ENCODE data around the gene CDK5RAP3. TPM values are rescaled to one million over a fixed set of nuclear protein-coding genes. Genes with fewer than 3 reads are reported as not detected.
"Not testable (repeated sequence)": the region's sequence is repeated elsewhere in the genome, so short reads cannot be mapped to it uniquely, and the experiment has no call there.

CDK5RAP3 gene
- polyA plus RNA-seq, 2 donors, result 103 to 217 TPM

DNA sequence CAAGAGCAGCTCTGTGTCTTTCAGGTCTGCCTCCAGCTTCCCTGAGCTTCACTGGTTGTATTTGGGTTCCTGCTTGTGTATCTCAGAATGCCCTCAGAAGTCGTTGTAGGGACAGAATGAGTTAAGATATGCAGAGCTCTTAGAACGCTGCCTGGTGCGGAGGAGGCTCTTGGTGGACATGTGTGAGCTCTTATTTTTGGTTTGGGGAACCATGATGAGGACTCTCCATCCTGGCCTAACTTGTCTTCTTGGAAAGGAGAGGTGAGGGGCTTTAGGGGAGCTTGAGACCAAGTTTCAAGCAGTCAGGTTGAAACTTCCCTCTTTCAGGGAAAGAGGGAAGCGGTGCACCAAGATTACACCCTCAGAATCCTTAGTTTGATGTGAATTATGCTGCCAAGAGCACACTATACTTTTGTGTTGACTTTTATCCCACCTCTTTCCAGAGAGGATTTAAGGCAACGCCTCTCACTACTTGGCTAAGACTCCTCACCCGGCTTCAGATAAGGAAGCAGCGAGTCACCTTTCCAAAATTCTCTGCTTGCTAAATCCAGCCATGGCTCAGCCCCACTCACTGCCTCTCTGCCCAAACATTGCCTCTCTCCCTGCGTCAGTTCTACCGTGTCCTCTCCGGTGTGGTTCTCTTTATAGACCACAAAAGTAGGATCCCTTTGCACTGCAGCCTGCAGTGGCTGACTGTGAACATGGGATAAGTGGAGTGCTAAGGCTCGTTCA lies 12.7 kb downstream of the CDK5RAP3 start:
- peaks cover 12 to 35% of the 10 kb centered on the region in 2 donors for H3K36me3 ChIP-seq (ENCODE audit: control insufficient read depth in 2 of 2, insufficient read depth in 2 of 2, low read length in 1 of 2)
- 66 to 75% methylated on average over 11 of the region's 11 CpGs for WGBS, 2 donors
- no peaks in the 10 kb centered on the region for H3K27me3 ChIP-seq (ENCODE audit: control insufficient read depth in 1 of 2, insufficient read depth in 2 of 2, low read length in 2 of 2)
- no peak overlapping the region for H3K4me3 ChIP-seq (ENCODE audit: low read depth in 1 of 2, low read length in 2 of 2)
- peaks cover 3% of the 10 kb centered on the region in 2 donors for H3K4me1 ChIP-seq (ENCODE audit: control insufficient read depth in 2 of 2, insufficient read depth in 2 of 2, low read length in 1 of 2)
- H3K9me3 ChIP-seq (ENCODE audit: control insufficient read depth in 2 of 2, insufficient read depth in 1 of 2, low read depth in 1 of 2, low read length in 1 of 2), result no peaks in the 10 kb centered on the region
- no peak overlapping the region for H3K27ac ChIP-seq (ENCODE audit: low read depth in 2 of 2, low read length in 1 of 2)

DNA sequence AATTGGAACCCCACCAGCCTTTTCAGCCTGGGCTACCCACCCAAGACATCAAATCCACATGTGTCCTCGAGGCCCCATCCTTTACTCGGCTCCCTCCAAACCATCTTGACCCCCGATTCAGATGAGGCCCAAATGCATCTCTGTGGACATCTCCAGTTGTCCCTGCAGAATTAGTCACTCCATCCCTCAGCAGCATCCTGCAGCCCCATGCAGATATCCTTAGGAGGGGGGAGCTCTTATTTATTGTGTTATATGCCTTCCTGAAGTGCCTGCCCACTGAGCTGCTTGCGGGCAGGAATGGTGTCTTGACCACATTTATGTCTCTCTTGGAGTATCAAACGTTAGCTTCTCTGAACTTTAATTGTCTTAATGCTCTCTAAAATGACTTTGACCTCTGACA lies 15.6 kb downstream of the CDK5RAP3 start:
- Histone ChIP-seq H3K4me1 (ENCODE audit: control insufficient read depth in 2 of 2, insufficient read depth in 2 of 2, low read length in 1 of 2) (peaks cover 3% of the 10 kb centered on the region in 2 donors), H3K27ac (ENCODE audit: low read depth in 2 of 2, low read length in 1 of 2) (no peak overlapping the region), H3K27me3 (ENCODE audit: control insufficient read depth in 1 of 2, insufficient read depth in 2 of 2, low read length in 2 of 2) (no peaks in the 10 kb centered on the region), H3K36me3 (ENCODE audit: control insufficient read depth in 2 of 2, insufficient read depth in 2 of 2, low read length in 1 of 2) (peaks cover 0 to 15% of the 10 kb centered on the region in 2 donors), H3K4me3 (ENCODE audit: low read depth in 1 of 2, low read length in 2 of 2) (no peak overlapping the region), H3K9me3 (ENCODE audit: control insufficient read depth in 2 of 2, insufficient read depth in 1 of 2, low read depth in 1 of 2, low read length in 1 of 2) (no peaks in the 10 kb centered on the region)
- WGBS, 2 donors, result 79 to 80% methylated on average over 5 of the region's 5 CpGs

GRCh38 chr17:47987240-47987835 lies 16.4 kb downstream of the CDK5RAP3 start:
- Histone ChIP-seq H3K4me1 (ENCODE audit: control insufficient read depth in 2 of 2, insufficient read depth in 2 of 2, low read length in 1 of 2) (peaks cover 3% of the 10 kb centered on the region in 2 donors), H3K9me3 (ENCODE audit: control insufficient read depth in 2 of 2, insufficient read depth in 1 of 2, low read depth in 1 of 2, low read length in 1 of 2) (no peaks in the 10 kb centered on the region), H3K27ac (ENCODE audit: low read depth in 2 of 2, low read length in 1 of 2) (peak overlapping the region in 1 of 2 donors; percentile 6), H3K27me3 (ENCODE audit: control insufficient read depth in 1 of 2, insufficient read depth in 2 of 2, low read length in 2 of 2) (no peaks in the 10 kb centered on the region), H3K36me3 (ENCODE audit: control insufficient read depth in 2 of 2, insufficient read depth in 2 of 2, low read length in 1 of 2) (peaks cover 0 to 7% of the 10 kb centered on the region in 2 donors), H3K4me3 (ENCODE audit: low read depth in 1 of 2, low read length in 2 of 2) (no peak overlapping the region)
- WGBS, 2 donors, result 23 to 31% methylated on average over 17 of the region's 17 CpGs

GRCh38 chr17:47988445-47988844 lies 17.5 kb downstream of the CDK5RAP3 start:
- H3K4me1 ChIP-seq (ENCODE audit: control insufficient read depth in 2 of 2, insufficient read depth in 2 of 2, low read length in 1 of 2), result not testable (repeated sequence)

GRCh38 chr17:47989159-47989558 lies 18.2 kb downstream of the CDK5RAP3 start:
- peaks cover 3% of the 10 kb centered on the region in 2 donors for H3K4me1 ChIP-seq (ENCODE audit: control insufficient read depth in 2 of 2, insufficient read depth in 2 of 2, low read length in 1 of 2)
- H3K27ac ChIP-seq (ENCODE audit: low read depth in 2 of 2, low read length in 1 of 2), result no peak overlapping the region
- H3K9me3 ChIP-seq (ENCODE audit: control insufficient read depth in 2 of 2, insufficient read depth in 1 of 2, low read depth in 1 of 2, low read length in 1 of 2), result no peaks in the 10 kb centered on the region
- H3K4me3 ChIP-seq (ENCODE audit: low read depth in 1 of 2, low read length in 2 of 2), result no peak overlapping the region
- no peaks in the 10 kb centered on the region for H3K27me3 ChIP-seq (ENCODE audit: control insufficient read depth in 1 of 2, insufficient read depth in 2 of 2, low read length in 2 of 2)
- H3K36me3 ChIP-seq (ENCODE audit: control insufficient read depth in 2 of 2, insufficient read depth in 2 of 2, low read length in 1 of 2), result no peaks in the 10 kb centered on the region
- 82 to 87% methylated on average over 10 of the region's 10 CpGs for WGBS, 2 donors

More at GRCh38 chr17:47988445-47988844, 17.5 kb downstream of the CDK5RAP3 start:
- not testable (repeated sequence) for H3K4me3 ChIP-seq (ENCODE audit: low read depth in 1 of 2, low read length in 2 of 2); H3K27ac ChIP-seq (ENCODE audit: low read depth in 2 of 2, low read length in 1 of 2); H3K36me3 ChIP-seq (ENCODE audit: control insufficient read depth in 2 of 2, insufficient read depth in 2 of 2, low read length in 1 of 2); H3K27me3 ChIP-seq (ENCODE audit: control insufficient read depth in 1 of 2, insufficient read depth in 2 of 2, low read length in 2 of 2); H3K9me3 ChIP-seq (ENCODE audit: control insufficient read depth in 2 of 2, insufficient read depth in 1 of 2, low read depth in 1 of 2, low read length in 1 of 2)
- 100% methylated on average over 1 of the region's 1 CpG for WGBS, 2 donors

DNA sequence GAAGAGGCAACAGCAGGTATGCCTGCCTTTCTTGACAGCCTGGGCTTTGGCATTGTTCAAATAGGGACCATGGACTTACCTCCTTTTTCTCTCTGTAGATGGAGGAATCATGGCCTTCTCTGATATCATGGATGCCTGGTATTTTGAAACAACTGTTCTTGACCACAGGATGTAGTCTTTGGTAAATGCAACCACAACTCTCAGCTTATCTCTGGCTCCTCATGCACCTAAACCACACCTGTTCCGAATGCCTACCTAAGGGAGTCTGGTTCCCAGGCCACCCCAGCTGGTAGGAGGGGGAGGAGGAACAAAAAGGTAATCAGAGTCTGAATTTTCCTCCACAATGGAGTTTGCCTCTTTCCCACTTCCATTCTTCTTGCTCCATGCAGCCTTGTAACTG lies 18.8 kb downstream of the CDK5RAP3 start:
- H3K4me3 ChIP-seq (ENCODE audit: low read depth in 1 of 2, low read length in 2 of 2), result no peak overlapping the region
- no peak overlapping the region for H3K27ac ChIP-seq (ENCODE audit: low read depth in 2 of 2, low read length in 1 of 2)
- peaks cover 3% of the 10 kb centered on the region in 2 donors for H3K4me1 ChIP-seq (ENCODE audit: control insufficient read depth in 2 of 2, insufficient read depth in 2 of 2, low read length in 1 of 2)
- no peaks in the 10 kb centered on the region for H3K36me3 ChIP-seq (ENCODE audit: control insufficient read depth in 2 of 2, insufficient read depth in 2 of 2, low read length in 1 of 2)
- 79 to 91% methylated on average over 1 of the region's 1 CpG for WGBS, 2 donors
- H3K27me3 ChIP-seq (ENCODE audit: control insufficient read depth in 1 of 2, insufficient read depth in 2 of 2, low read length in 2 of 2), result no peaks in the 10 kb centered on the region
- no peaks in the 10 kb centered on the region for H3K9me3 ChIP-seq (ENCODE audit: control insufficient read depth in 2 of 2, insufficient read depth in 1 of 2, low read depth in 1 of 2, low read length in 1 of 2)

GRCh38 chr17:47990962-47991731 lies 20.2 kb downstream of the CDK5RAP3 start:
- no peak overlapping the region for H3K4me3 ChIP-seq (ENCODE audit: low read depth in 1 of 2, low read length in 2 of 2)
- H3K4me1 ChIP-seq (ENCODE audit: control insufficient read depth in 2 of 2, insufficient read depth in 2 of 2, low read length in 1 of 2), result peaks cover 3% of the 10 kb centered on the region in 2 donors
- no peak overlapping the region for H3K27ac ChIP-seq (ENCODE audit: low read depth in 2 of 2, low read length in 1 of 2)
- no peaks in the 10 kb centered on the region for H3K36me3 ChIP-seq (ENCODE audit: control insufficient read depth in 2 of 2, insufficient read depth in 2 of 2, low read length in 1 of 2)
- 67 to 70% methylated on average over 14 of the region's 14 CpGs for WGBS, 2 donors
- no peaks in the 10 kb centered on the region for H3K27me3 ChIP-seq (ENCODE audit: control insufficient read depth in 1 of 2, insufficient read depth in 2 of 2, low read length in 2 of 2)
- H3K9me3 ChIP-seq (ENCODE audit: control insufficient read depth in 2 of 2, insufficient read depth in 1 of 2, low read depth in 1 of 2, low read length in 1 of 2), result no peaks in the 10 kb centered on the region

DNA sequence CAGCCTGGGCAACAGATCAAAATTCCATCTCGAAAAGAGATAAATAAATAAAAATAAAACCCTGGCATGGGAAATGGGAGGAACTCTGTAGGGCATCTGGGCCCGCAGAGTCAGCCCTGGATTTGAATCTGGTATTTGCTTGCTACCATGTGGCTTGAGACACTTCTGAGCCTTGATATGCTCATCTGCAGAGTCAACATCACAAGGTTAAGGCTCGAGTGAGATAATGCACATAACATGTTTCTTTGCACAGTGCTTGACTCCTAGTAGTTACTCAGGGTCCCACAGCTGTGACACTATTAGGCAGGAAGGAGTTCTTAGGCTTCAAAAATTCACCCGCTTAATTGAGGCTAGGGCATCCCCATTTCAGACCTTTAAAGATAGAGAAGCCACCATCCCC lies 21.3 kb downstream of the CDK5RAP3 start:
- Histone ChIP-seq H3K4me3 (ENCODE audit: low read depth in 1 of 2, low read length in 2 of 2) (no peak overlapping the region), H3K9me3 (ENCODE audit: control insufficient read depth in 2 of 2, insufficient read depth in 1 of 2, low read depth in 1 of 2, low read length in 1 of 2) (no peaks in the 10 kb centered on the region), H3K27ac (ENCODE audit: low read depth in 2 of 2, low read length in 1 of 2) (no peak overlapping the region), H3K27me3 (ENCODE audit: control insufficient read depth in 1 of 2, insufficient read depth in 2 of 2, low read length in 2 of 2) (no peaks in the 10 kb centered on the region), H3K36me3 (ENCODE audit: control insufficient read depth in 2 of 2, insufficient read depth in 2 of 2, low read length in 1 of 2) (no peaks in the 10 kb centered on the region), H3K4me1 (ENCODE audit: control insufficient read depth in 2 of 2, insufficient read depth in 2 of 2, low read length in 1 of 2) (peaks cover 1% of the 10 kb centered on the region in 2 donors)
- WGBS, 2 donors, result 69 to 73% methylated on average over 4 of the region's 4 CpGs

DNA sequence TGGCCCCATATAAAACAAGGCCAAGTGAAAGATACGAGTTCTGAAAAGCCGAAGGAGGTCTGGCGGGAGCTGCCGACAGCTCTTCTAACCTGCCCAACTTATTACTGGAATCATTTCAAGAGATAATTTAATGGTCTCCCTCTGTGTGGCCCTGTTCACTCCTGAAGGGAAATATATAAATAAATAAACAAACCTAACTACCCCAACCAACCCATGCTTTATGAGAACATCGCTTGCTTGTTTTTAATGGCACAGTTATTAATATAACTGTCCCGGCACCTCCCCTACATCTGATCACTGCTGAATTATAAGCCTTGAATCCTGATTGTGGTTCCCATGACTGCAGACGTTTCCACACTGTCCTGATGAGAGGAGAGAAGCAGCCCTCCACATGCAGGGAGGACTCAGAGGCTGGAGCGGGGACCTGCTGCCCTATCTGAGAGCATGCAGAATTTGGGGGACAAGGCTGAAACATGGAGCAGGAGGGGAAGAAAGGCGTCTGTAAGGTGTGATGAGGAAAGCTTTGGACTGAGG lies 22.2 kb downstream of the CDK5RAP3 start:
- H3K4me3 ChIP-seq (ENCODE audit: low read depth in 1 of 2, low read length in 2 of 2), result no peak overlapping the region
- WGBS, 2 donors, result 69 to 83% methylated on average over 9 of the region's 9 CpGs

More for the DNA sequence above, 22.2 kb downstream of the CDK5RAP3 start:
- Histone ChIP-seq H3K27me3 (ENCODE audit: control insufficient read depth in 1 of 2, insufficient read depth in 2 of 2, low read length in 2 of 2) (no peaks in the 10 kb centered on the region), H3K4me1 (ENCODE audit: control insufficient read depth in 2 of 2, insufficient read depth in 2 of 2, low read length in 1 of 2) (no peaks in the 10 kb centered on the region), H3K36me3 (ENCODE audit: control insufficient read depth in 2 of 2, insufficient read depth in 2 of 2, low read length in 1 of 2) (no peaks in the 10 kb centered on the region), H3K9me3 (ENCODE audit: control insufficient read depth in 2 of 2, insufficient read depth in 1 of 2, low read depth in 1 of 2, low read length in 1 of 2) (no peaks in the 10 kb centered on the region), H3K27ac (ENCODE audit: low read depth in 2 of 2, low read length in 1 of 2) (no peak overlapping the region)

Data from esophagus (tissue), 2 donors.